Endothelial cell of umbilical vein (primary cell): ENCODE results near the gene NES.

Source experiments
- CTCF ChIP-seq, 2 donors: IDR thresholded peaks; 1 replicate in 1 of 2; 2 replicates in 1 of 2; pipeline ENCODE4 v1.5.1; 2011; ENCODE audit warnings: low read length in 2 of 2, mild to moderate bottlenecking in 2 of 2, moderate library complexity in 2 of 2, control low read depth in 1 of 2, inconsistent platforms in 1 of 2, low read depth in 1 of 2; ENCODE audit not compliant: insufficient read depth in 1 of 2; ENCODE audit errors: extremely low read depth in 1 of 2
- EZH2 ChIP-seq: IDR thresholded peaks from 2 replicates; pipeline ENCODE4 v1.6.1; 2012; ENCODE audit warnings: borderline replicate concordance, low read depth, mild to moderate bottlenecking, moderate library complexity, low read length, inconsistent platforms; ENCODE audit not compliant: severe bottlenecking
- FOS ChIP-seq: IDR thresholded peaks from 2 replicates; pipeline ENCODE4 v1.6.1; 2011; ENCODE audit warnings: mild to moderate bottlenecking, low read length, moderate library complexity, borderline replicate concordance; ENCODE audit not compliant: insufficient read depth
- GATA2 ChIP-seq: IDR thresholded peaks from 2 replicates; pipeline ENCODE4 v1.7.0; 2011; ENCODE audit warnings: low read depth, mild to moderate bottlenecking, moderate library complexity, mixed read lengths, low read length; ENCODE audit not compliant: insufficient read length, insufficient read depth
- JUN ChIP-seq: IDR thresholded peaks from 2 replicates; pipeline ENCODE4 v1.6.1; 2011; ENCODE audit warnings: borderline replicate concordance, low read depth; ENCODE audit not compliant: insufficient read length, insufficient read depth
- MAX ChIP-seq: IDR thresholded peaks from 2 replicates; pipeline ENCODE4 v1.6.1; 2011; ENCODE audit not compliant: insufficient read depth, insufficient read length
- MYC ChIP-seq: IDR thresholded peaks from one replicate; pipeline ENCODE4 v1.6.1; 2011; ENCODE audit warnings: mild to moderate bottlenecking, low read depth, low read length
- POLR2A ChIP-seq: IDR thresholded peaks from 2 replicates; pipeline ENCODE4 v1.6.1; 2012; ENCODE audit warnings: low read depth, mild to moderate bottlenecking, control low read depth, low read length
- POLR2AphosphoS5 ChIP-seq: IDR thresholded peaks from 2 replicates; pipeline ENCODE4 v1.6.1; 2012; ENCODE audit warnings: low read depth, mild to moderate bottlenecking, control low read depth, low read length, moderate library complexity; ENCODE audit not compliant: insufficient read depth

- TF ChIP-seq CTCF (IDR thresholded peaks at IDR 0.05; ENCODE audit: extremely low read depth in 1 of 2, insufficient read depth in 1 of 2, low read depth in 1 of 2, low read length in 2 of 2) (no peak), MYC (no peak), POLR2A (no peak), POLR2AphosphoS5 (no peak), EZH2 (no peak), JUN (no peak), MAX (no peak), GATA2 (no peak), FOS (no peak)
These were observed 28.2 kb upstream of the NES start, which contains the start of gene CRABP2 for GRCh38 chr1:156705321-156705917.
